HepG2 (cell line): ENCODE data around the gene CYP27A1. TPM values are rescaled to one million over a fixed set of nuclear protein-coding genes. Genes with fewer than 3 reads are reported as not detected.

ENCODE experiments used
- AKNA ChIP-seq: sonication (generic); formaldehyde crosslinking; IDR thresholded peaks from 2 replicates; pipeline ENCODE4 v1.4.0; 2020; ENCODE audit warnings: missing genetic modification reagents, borderline replicate concordance
- CREB1 ChIP-seq, 2 experiments: fragments of 450-650 bp in 1 of 2; IDR thresholded peaks; 2 replicates each; pipeline ENCODE4 v1.6.1; 2016 to 2017; ENCODE audit warnings: control low read depth in 1 of 2, mild to moderate bottlenecking in 1 of 2, missing compliant biosample characterization in 1 of 2, missing genetic modification characterization in 1 of 2
- CREBL2 ChIP-seq: sonication (generic); formaldehyde crosslinking; IDR thresholded peaks from 2 replicates; pipeline ENCODE4 v1.8.1; 2023; ENCODE audit warnings: missing genetic modification reagents, mild to moderate bottlenecking, borderline replicate concordance
- EHMT2 ChIP-seq: fragments of 200-600 bp; sonication (generic); IDR thresholded peaks from 2 replicates; pipeline ENCODE4 v1.7.0; 2017; ENCODE audit warnings: antibody characterized with exemption, low read depth, low read length, borderline replicate concordance
- GTF2F1 ChIP-seq: fragments of 150-350 bp; IDR thresholded peaks from 2 replicates; pipeline ENCODE4 v1.6.1; 2014; ENCODE audit warnings: low read length
- KLF15 ChIP-seq: sonication (generic); formaldehyde crosslinking; IDR thresholded peaks from 2 replicates; pipeline ENCODE4 v1.8.1; 2023; ENCODE audit warnings: borderline replicate concordance, mild to moderate bottlenecking, inconsistent platforms, missing genetic modification reagents, mixed read lengths
- MAFG ChIP-seq: sonication (generic); formaldehyde crosslinking; IDR thresholded peaks from 2 replicates; pipeline ENCODE4 v1.5.1; 2020; ENCODE audit warnings: mild to moderate bottlenecking, missing genetic modification reagents
- NR2F6 ChIP-seq, 2 experiments: IDR thresholded peaks; 2 replicates each; pipeline ENCODE4 v1.6.1; 2016; ENCODE audit warnings: antibody characterized with exemption in 1 of 2, mild to moderate bottlenecking in 1 of 2
- SKIL ChIP-seq: sonication (generic); formaldehyde crosslinking; IDR thresholded peaks from 2 replicates; pipeline ENCODE4 v1.8.0; 2022; ENCODE audit warnings: missing genetic modification reagents, mild to moderate bottlenecking, moderate library complexity, borderline replicate concordance
- SOX13 ChIP-seq, 3 experiments: fragments of 450-650 bp in 1 of 3; sonication (generic) in 1 of 3; formaldehyde crosslinking in 1 of 3; IDR thresholded peaks in 2 of 3; conservative IDR thresholded peaks in 1 of 3; 2 replicates each; pipeline versions ENCODE4 v1.5.0 to v1.6.1; 2016 to 2020; ENCODE audit warnings: antibody characterized with exemption in 1 of 3, mild to moderate bottlenecking in 1 of 3, missing compliant biosample characterization in 1 of 3, missing genetic modification reagents in 1 of 3, moderate library complexity in 1 of 3
- SP4 ChIP-seq: sonication (generic); formaldehyde crosslinking; IDR thresholded peaks from 2 replicates; pipeline ENCODE4 v1.8.1; 2023; ENCODE audit warnings: mild to moderate bottlenecking, missing genetic modification reagents
- TSC22D2 ChIP-seq: sonication (generic); formaldehyde crosslinking; IDR thresholded peaks from 2 replicates; pipeline ENCODE4 v1.5.1; 2020; ENCODE audit warnings: missing genetic modification reagents, mild to moderate bottlenecking, borderline replicate concordance
- WIZ ChIP-seq: sonication (generic); formaldehyde crosslinking; IDR thresholded peaks from 2 replicates; pipeline ENCODE4 v1.5.1; 2020; ENCODE audit warnings: mild to moderate bottlenecking, missing genetic modification reagents
- ZNF232 ChIP-seq: sonication (generic); formaldehyde crosslinking; IDR thresholded peaks from 2 replicates; pipeline ENCODE4 v1.4.0; 2020; ENCODE audit warnings: missing genetic modification reagents, borderline replicate concordance
- ZSCAN22 ChIP-seq: sonication (generic); formaldehyde crosslinking; IDR thresholded peaks from 2 replicates; pipeline ENCODE4 v1.4.0; 2020; ENCODE audit warnings: mild to moderate bottlenecking, missing genetic modification reagents
- polyA plus RNA-seq, 8 experiments: library from polyadenylated mRNA; depleted of rRNA in 3 of 8; stranded (reverse) in 7 of 8; unstranded in 1 of 8; fragments of >200 nt; fragmentation: Illumina TruSeq in 4 of 8; extraction: Trizol in 4 of 8; gene quantifications; 2 replicates each; pipeline versions ENCODE4 v1.2.1 to v1.2.3, GENCODE V29; 2011 to 2016; ENCODE audit warnings: low read depth in 4 of 8, missing spikeins in 1 of 8, mixed read lengths in 1 of 8; ENCODE audit not compliant: insufficient read depth in 1 of 8
- total RNA-seq, 5 experiments: library from RNA; depleted of rRNA; stranded (reverse); fragments of >200 nt; fragmentation: Illumina TruSeq; extraction: Trizol; gene quantifications; 2 replicates each; pipeline ENCODE4 v1.2.3, GENCODE V29; 2016; ENCODE audit warnings: low read depth in 1 of 5
- TF ChIP-seq, protein P1 (sequence below): IDR thresholded peaks from 2 replicates; pipeline ENCODE4 v1.6.1; 2012; ENCODE audit warnings: inconsistent platforms
- TF ChIP-seq, protein P2 (sequence below): sonication (generic); formaldehyde crosslinking; IDR thresholded peaks from 2 replicates; pipeline ENCODE4 v1.4.0; 2020; ENCODE audit warnings: mild to moderate bottlenecking, missing genetic modification reagents, borderline replicate concordance

CYP27A1 gene
- total and polyA plus RNA-seq, 2 of the 13 experiments (the other 11 are each of a cell fraction or from before 2014, with no cell fraction given) = 157 to 266 TPM

DNA sequence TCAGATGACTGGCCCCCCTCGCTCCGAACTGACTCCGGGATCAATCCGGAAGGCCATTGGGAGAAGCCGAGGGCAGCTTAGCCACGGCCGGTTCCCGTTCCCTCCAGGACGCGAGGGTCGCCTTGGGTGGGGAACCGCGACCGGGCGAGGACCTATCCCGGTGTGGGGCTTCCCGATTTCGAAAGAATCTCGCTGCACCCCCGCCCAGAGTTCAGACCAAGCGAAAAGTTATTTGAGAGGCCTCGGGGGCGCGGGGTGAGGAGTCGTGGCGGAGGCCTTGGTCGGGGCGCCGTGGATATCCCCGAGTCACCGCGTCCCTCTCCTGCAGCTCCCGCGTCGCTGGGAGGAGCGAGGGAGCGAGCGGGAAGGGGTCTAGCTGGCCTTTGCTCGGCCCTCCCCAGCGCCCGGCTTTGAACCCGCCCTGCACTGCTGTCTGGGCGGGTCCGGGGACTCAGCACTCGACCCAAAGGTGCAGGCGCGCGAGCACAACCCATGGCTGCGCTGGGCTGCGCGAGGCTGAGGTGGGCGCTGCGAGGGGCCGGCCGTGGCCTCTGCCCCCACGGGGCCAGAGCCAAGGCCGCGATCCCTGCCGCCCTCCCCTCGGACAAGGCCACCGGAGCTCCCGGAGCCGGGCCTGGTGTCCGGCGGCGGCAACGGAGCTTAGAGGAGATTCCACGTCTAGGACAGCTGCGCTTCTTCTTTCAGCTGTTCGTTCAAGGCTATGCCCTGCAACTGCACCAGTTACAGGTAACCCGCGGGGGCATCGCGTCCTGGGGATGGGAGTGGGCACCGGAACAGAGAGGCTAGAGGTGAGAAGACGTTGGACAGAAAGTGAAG lies at the start of gene CYP27A1 (continued):
- peak; percentile 84 for TF ChIP-seq ZNF232 (CRISPR knock-in tag)
- peak; percentile 68 for TF ChIP-seq NR2F6 (IDR thresholded peaks at IDR 0.05)
- TF ChIP-seq NR2F6 (CRISPR knock-in tag; IDR thresholded peaks at IDR 0.05) = peak; percentile 68
- peak; percentile 87 for TF ChIP-seq SKIL
- TF ChIP-seq, protein P1, sequence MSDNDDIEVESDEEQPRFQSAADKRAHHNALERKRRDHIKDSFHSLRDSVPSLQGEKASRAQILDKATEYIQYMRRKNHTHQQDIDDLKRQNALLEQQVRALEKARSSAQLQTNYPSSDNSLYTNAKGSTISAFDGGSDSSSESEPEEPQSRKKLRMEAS = peak; percentile 88
- no peak; the same call in 1 of the 2 replicates for TF ChIP-seq AKNA (CRISPR knock-in tag)
- peak; percentile 51; the same call in 1 of the 2 replicates for TF ChIP-seq WIZ (CRISPR knock-in tag)
- TF ChIP-seq, protein P2, sequence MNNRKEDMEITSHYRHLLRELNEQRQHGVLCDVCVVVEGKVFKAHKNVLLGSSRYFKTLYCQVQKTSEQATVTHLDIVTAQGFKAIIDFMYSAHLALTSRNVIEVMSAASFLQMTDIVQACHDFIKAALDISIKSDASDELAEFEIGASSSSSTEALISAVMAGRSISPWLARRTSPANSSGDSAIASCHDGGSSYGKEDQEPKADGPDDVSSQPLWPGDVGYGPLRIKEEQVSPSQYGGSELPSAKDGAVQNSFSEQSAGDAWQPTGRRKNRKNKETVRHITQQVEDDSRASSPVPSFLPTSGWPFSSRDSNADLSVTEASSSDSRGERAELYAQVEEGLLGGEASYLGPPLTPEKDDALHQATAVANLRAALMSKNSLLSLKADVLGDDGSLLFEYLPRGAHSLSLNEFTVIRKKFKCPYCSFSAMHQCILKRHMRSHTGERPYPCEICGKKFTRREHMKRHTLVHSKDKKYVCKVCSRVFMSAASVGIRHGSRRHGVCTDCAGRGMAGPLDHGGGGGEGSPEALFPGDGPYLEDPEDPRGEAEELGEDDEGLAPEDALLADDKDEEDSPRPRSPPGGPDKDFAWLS (CRISPR knock-in tag) = peak; percentile 97
- no peak for TF ChIP-seq EHMT2
- TF ChIP-seq ZSCAN22 (CRISPR knock-in tag) = peak; percentile 50; the same call in 1 of the 2 replicates
- TF ChIP-seq SOX13 (IDR thresholded peaks at IDR 0.05) = no peak
- peak; percentile 71 to 79; a peak in 2 of 4 replicates for TF ChIP-seq SOX13 (CRISPR knock-in tag; conservative IDR thresholded peaks at IDR 0.05 in 1 of 2, IDR thresholded peaks at IDR 0.05 in 1 of 2)
- peak; percentile 48; the same call in 1 of the 2 replicates for TF ChIP-seq CREBL2 (CRISPR knock-in tag)
- no peak for TF ChIP-seq CREB1 (IDR thresholded peaks at IDR 0.05)
- TF ChIP-seq CREB1 (CRISPR knock-in tag; IDR thresholded peaks at IDR 0.05) = no peak
- TF ChIP-seq SP4 (CRISPR knock-in tag) = peak; percentile 74
- peak; percentile 82; the same call in 1 of the 2 replicates for TF ChIP-seq TSC22D2 (CRISPR knock-in tag)
- no peak for TF ChIP-seq GTF2F1
- peak; percentile 40; the same call in 1 of the 2 replicates for TF ChIP-seq KLF15 (CRISPR knock-in tag)
- no peak for TF ChIP-seq MAFG (CRISPR knock-in tag)
